ENCODE measurements around the gene DDX31. TPM values are rescaled to one million over a fixed set of nuclear protein-coding genes. Genes with fewer than 3 reads are reported as not detected.

Gene DDX31
- total RNA-seq, 1 experiment from 2014 or later, result 25.8 TPM

DNA sequence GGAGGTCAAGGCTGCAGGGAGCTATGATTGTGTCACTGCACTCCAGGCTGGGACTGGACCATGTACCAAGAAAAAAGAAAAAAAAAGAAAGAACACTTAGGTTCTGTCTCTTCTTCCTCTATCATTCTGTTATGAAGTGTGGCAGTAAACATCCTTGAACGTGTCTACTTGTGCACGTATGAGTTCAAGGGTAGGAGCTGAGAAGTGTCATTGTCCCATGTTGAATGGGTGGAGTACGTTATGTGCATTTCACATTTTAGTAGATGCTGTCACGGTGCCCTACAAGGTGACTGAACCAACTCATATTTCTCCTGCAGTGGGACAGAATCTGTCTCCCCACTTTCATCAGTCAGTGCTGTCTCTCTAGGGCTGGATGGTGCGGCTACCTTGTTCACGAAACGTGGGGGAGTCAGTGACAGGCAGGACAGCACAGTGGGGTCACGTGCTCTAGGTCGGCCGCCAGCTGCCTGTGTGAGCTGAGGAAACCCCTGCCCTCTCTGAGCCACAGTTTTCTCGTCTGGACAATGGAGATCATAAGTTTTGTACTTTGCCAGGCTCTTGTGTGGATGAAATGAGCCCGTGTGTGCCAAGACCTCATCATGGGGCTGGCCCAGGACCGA, 47.7 kb upstream of the DDX31 start:
- Histone ChIP-seq H2AFZ (ENCODE audit: low read depth, low read length, poor library complexity, severe bottlenecking) (no peak overlapping the region), H3K9me2 (ENCODE audit: insufficient read depth) (no peaks in the 10 kb centered on the region), H3K4me3 (replicated peaks in 1 of 2; ENCODE audit: low read depth in 1 of 2, low read length in 2 of 2) (no peak overlapping the region), H3K9me3 (ENCODE audit: control insufficient read depth in 1 of 2, insufficient read depth in 1 of 2, low read depth in 1 of 2, low read length in 2 of 2) (no peaks in the 10 kb centered on the region), H3K27me3 (ENCODE audit: insufficient read depth, low read length) (peaks cover 11% of the 10 kb centered on the region; the same call in 1 of the 2 replicates), H3K9ac (ENCODE audit: low read length) (no peak overlapping the region), H3K79me2 (ENCODE audit: insufficient read depth, low read length) (no peaks in the 10 kb centered on the region), H3K27ac (ENCODE audit: low read depth, low read length) (no peak overlapping the region), H3K4me1 (ENCODE audit: control insufficient read depth in 1 of 2, insufficient read depth in 2 of 2, low read length in 2 of 2) (no peaks in the 10 kb centered on the region), H3K4me2 (ENCODE audit: low read length) (no peak overlapping the region), H3K36me3 (ENCODE audit: control insufficient read depth in 1 of 2, insufficient read depth in 2 of 2, low read length in 2 of 2) (no peaks in the 10 kb centered on the region), H4K20me1 (ENCODE audit: insufficient read depth) (no peaks in the 10 kb centered on the region)
- intact Hi-C loops (cut with micrococcal nuclease), result no loop called here
- RAD21 ChIA-PET (ENCODE audit: low non-redundant PET in 1 of 2, low total read pairs in 2 of 2, uncharacterized antibody in 2 of 2, unreplicated experiment in 2 of 2), result no interaction called here
- DNase-seq (ENCODE audit: low read depth, low spot score) (no peak), ATAC-seq (no peak)
- POLR2A ChIA-PET, result no interaction called here
- BruUV-seq (replicated peaks), result no TSS peak
- CTCF ChIA-PET, result no interaction called here
- no peak for TF ChIP-seq CBX3 (IDR thresholded peaks at IDR 0.05; ENCODE audit: low read depth)
- TF ChIP-seq, protein P1, sequence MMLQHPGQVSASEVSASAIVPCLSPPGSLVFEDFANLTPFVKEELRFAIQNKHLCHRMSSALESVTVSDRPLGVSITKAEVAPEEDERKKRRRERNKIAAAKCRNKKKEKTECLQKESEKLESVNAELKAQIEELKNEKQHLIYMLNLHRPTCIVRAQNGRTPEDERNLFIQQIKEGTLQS (IDR thresholded peaks at IDR 0.05), result no peak

DNA sequence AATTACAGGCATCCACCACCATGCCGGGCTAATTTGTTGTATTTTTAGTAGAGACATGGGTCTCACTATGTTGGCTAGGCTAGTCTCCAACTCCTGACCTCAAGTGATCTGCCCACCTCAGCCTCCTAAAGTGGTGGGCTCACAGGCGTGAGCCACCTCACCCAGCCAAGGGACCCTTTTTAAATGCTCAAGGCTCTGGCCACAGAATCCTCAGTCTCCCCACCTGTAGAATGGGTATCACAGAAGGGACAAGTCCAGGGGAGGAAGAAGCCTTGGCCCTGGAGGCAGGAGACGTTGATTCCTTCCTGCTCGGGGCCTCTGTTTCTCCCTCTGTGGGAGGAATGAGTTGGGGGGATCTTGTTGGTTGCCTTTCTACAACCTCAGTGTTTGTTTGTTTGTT, 46.2 kb upstream of the DDX31 start:
- ChIA-PET POLR2A (no interaction called here), CTCF (no interaction called here), RAD21 (ENCODE audit: low non-redundant PET in 1 of 2, low total read pairs in 2 of 2, uncharacterized antibody in 2 of 2, unreplicated experiment in 2 of 2) (no interaction called here)
- H3K4me2 ChIP-seq (ENCODE audit: low read length), result no peak overlapping the region
- no peaks in the 10 kb centered on the region for H3K9me2 ChIP-seq (ENCODE audit: insufficient read depth)
- H3K27me3 ChIP-seq (ENCODE audit: insufficient read depth, low read length), result peaks cover 11% of the 10 kb centered on the region; the same call in 1 of the 2 replicates
- DNase-seq (ENCODE audit: low read depth, low spot score) (no peak), ATAC-seq (no peak)
- H3K9me3 ChIP-seq (ENCODE audit: control insufficient read depth in 1 of 2, insufficient read depth in 1 of 2, low read depth in 1 of 2, low read length in 2 of 2), result no peaks in the 10 kb centered on the region
- H3K4me1 ChIP-seq (ENCODE audit: control insufficient read depth in 1 of 2, insufficient read depth in 2 of 2, low read length in 2 of 2), result no peaks in the 10 kb centered on the region
- no peaks in the 10 kb centered on the region for H3K36me3 ChIP-seq (ENCODE audit: control insufficient read depth in 1 of 2, insufficient read depth in 2 of 2, low read length in 2 of 2)
- no peak overlapping the region for H3K27ac ChIP-seq (ENCODE audit: low read depth, low read length)
- no TSS peak for BruUV-seq (replicated peaks)
- no peak overlapping the region for H3K4me3 ChIP-seq (replicated peaks in 1 of 2; ENCODE audit: low read depth in 1 of 2, low read length in 2 of 2)
- intact Hi-C loops (cut with micrococcal nuclease), result no loop called here
- no peaks in the 10 kb centered on the region for H3K79me2 ChIP-seq (ENCODE audit: insufficient read depth, low read length)
- no peak overlapping the region for H3K9ac ChIP-seq (ENCODE audit: low read length)
- H2AFZ ChIP-seq (ENCODE audit: low read depth, low read length, poor library complexity, severe bottlenecking), result no peak overlapping the region
- H4K20me1 ChIP-seq (ENCODE audit: insufficient read depth), result no peaks in the 10 kb centered on the region
- TF ChIP-seq, protein P2, sequence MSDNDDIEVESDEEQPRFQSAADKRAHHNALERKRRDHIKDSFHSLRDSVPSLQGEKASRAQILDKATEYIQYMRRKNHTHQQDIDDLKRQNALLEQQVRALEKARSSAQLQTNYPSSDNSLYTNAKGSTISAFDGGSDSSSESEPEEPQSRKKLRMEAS (IDR thresholded peaks at IDR 0.05), result no peak
- TF ChIP-seq EZH2phosphoT487 (IDR thresholded peaks at IDR 0.05; ENCODE audit: borderline replicate concordance), result no peak
- TF ChIP-seq, protein P3, sequence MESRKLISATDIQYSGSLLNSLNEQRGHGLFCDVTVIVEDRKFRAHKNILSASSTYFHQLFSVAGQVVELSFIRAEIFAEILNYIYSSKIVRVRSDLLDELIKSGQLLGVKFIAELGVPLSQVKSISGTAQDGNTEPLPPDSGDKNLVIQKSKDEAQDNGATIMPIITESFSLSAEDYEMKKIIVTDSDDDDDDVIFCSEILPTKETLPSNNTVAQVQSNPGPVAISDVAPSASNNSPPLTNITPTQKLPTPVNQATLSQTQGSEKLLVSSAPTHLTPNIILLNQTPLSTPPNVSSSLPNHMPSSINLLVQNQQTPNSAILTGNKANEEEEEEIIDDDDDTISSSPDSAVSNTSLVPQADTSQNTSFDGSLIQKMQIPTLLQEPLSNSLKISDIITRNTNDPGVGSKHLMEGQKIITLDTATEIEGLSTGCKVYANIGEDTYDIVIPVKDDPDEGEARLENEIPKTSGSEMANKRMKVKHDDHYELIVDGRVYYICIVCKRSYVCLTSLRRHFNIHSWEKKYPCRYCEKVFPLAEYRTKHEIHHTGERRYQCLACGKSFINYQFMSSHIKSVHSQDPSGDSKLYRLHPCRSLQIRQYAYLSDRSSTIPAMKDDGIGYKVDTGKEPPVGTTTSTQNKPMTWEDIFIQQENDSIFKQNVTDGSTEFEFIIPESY (IDR thresholded peaks at IDR 0.05; ENCODE audit: extremely low read depth, insufficient replicate concordance, low read length), result no peak
- no peak for TF ChIP-seq ELF1 (IDR thresholded peaks at IDR 0.05; ENCODE audit: borderline replicate concordance, low read depth)
- TF ChIP-seq CBX3 (IDR thresholded peaks at IDR 0.05; ENCODE audit: low read depth), result no peak
- TF ChIP-seq YY1 (IDR thresholded peaks at IDR 0.05; ENCODE audit: extremely low read depth, insufficient replicate concordance, low read depth, low read length), result no peak
- TF ChIP-seq ZNF274 (IDR thresholded peaks at IDR 0.05; ENCODE audit: low read depth, low read length), result no peak
- TF ChIP-seq, protein P4, sequence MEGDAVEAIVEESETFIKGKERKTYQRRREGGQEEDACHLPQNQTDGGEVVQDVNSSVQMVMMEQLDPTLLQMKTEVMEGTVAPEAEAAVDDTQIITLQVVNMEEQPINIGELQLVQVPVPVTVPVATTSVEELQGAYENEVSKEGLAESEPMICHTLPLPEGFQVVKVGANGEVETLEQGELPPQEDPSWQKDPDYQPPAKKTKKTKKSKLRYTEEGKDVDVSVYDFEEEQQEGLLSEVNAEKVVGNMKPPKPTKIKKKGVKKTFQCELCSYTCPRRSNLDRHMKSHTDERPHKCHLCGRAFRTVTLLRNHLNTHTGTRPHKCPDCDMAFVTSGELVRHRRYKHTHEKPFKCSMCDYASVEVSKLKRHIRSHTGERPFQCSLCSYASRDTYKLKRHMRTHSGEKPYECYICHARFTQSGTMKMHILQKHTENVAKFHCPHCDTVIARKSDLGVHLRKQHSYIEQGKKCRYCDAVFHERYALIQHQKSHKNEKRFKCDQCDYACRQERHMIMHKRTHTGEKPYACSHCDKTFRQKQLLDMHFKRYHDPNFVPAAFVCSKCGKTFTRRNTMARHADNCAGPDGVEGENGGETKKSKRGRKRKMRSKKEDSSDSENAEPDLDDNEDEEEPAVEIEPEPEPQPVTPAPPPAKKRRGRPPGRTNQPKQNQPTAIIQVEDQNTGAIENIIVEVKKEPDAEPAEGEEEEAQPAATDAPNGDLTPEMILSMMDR (IDR thresholded peaks at IDR 0.05 in 2 of 3, conservative IDR thresholded peaks at IDR 0.05 in 1 of 3; ENCODE audit: borderline replicate concordance in 1 of 3, insufficient read depth in 1 of 3, low read depth in 2 of 3, low read length in 2 of 3), result no peak
- TF ChIP-seq EZH2 (IDR thresholded peaks at IDR 0.05), result no peak
- TF ChIP-seq SP1 (IDR thresholded peaks at IDR 0.05; ENCODE audit: low read depth), result no peak
- no peak for TF ChIP-seq TCF7L2 (IDR thresholded peaks at IDR 0.05; ENCODE audit: borderline replicate concordance, extremely low read depth, insufficient read depth, insufficient read length)
- TF ChIP-seq ZFX (IDR thresholded peaks at IDR 0.05), result no peak
- TF ChIP-seq, protein P1 (IDR thresholded peaks at IDR 0.05), result no peak
- TF ChIP-seq POLR2AphosphoS5 (IDR thresholded peaks at IDR 0.05; ENCODE audit: low read depth, low read length), result no peak
- TF ChIP-seq SIN3A (IDR thresholded peaks at IDR 0.05; ENCODE audit: low read depth), result no peak
